B cell (primary cell): ENCODE data around the gene IYD.

Source experiments
- EZH2 ChIP-seq: IDR thresholded peaks from 2 replicates; pipeline ENCODE4 v1.6.1; 2012; ENCODE audit warnings: borderline replicate concordance, low read depth, mild to moderate bottlenecking, moderate library complexity, low read length; ENCODE audit not compliant: insufficient read depth, poor library complexity, severe bottlenecking
- TF ChIP-seq, protein P1 (sequence below): fragments of 200-600 bp; IDR thresholded peaks from one replicate; pipeline ENCODE4 v1.8.0; 2022; ENCODE audit warnings: antibody characterized with exemption, mild to moderate bottlenecking

- TF ChIP-seq, protein P1, sequence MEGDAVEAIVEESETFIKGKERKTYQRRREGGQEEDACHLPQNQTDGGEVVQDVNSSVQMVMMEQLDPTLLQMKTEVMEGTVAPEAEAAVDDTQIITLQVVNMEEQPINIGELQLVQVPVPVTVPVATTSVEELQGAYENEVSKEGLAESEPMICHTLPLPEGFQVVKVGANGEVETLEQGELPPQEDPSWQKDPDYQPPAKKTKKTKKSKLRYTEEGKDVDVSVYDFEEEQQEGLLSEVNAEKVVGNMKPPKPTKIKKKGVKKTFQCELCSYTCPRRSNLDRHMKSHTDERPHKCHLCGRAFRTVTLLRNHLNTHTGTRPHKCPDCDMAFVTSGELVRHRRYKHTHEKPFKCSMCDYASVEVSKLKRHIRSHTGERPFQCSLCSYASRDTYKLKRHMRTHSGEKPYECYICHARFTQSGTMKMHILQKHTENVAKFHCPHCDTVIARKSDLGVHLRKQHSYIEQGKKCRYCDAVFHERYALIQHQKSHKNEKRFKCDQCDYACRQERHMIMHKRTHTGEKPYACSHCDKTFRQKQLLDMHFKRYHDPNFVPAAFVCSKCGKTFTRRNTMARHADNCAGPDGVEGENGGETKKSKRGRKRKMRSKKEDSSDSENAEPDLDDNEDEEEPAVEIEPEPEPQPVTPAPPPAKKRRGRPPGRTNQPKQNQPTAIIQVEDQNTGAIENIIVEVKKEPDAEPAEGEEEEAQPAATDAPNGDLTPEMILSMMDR, result no peak
- no peak for TF ChIP-seq EZH2
Observed at GRCh38 chr6:150420926-150421325, 52.1 kb downstream of the IYD start.
